Thyroid gland (tissue), 4 donors: ENCODE measurements around the gene RAB37. TPM values are rescaled to one million over a fixed set of nuclear protein-coding genes. Genes with fewer than 3 reads are reported as not detected.

Experiments
- DNase-seq, 2 donors: peaks; one replicate each; pipeline ENCODE4 v3.0.0-alpha.2; 2019
- H3K27ac ChIP-seq, 3 donors: fragments of 200-600 bp; sonication (generic); 1 replicate in 2 of 3; 2 replicates in 1 of 3; pipeline ENCODE4 v1.5.1; 2016 to 2019; ENCODE audit warnings: mild to moderate bottlenecking in 1 of 3, moderate library complexity in 1 of 3
- H3K27me3 ChIP-seq: fragments of 200-600 bp; sonication (generic); one replicate; pipeline ENCODE4 v1.5.1; 2019
- H3K36me3 ChIP-seq, 2 donors: fragments of 200-600 bp; sonication (generic); one replicate each; pipeline ENCODE4 v1.5.1; 2016 to 2019
- H3K4me1 ChIP-seq, 2 donors: fragments of 200-600 bp; sonication (generic); one replicate each; pipeline ENCODE4 v1.5.1; 2017 to 2019
- H3K4me3 ChIP-seq, 3 donors: fragments of 200-600 bp; sonication (generic); replicated peaks in 1 of 3; 1 replicate in 2 of 3; 2 replicates in 1 of 3; pipeline ENCODE4 v1.5.1; 2016; ENCODE audit warnings: mild to moderate bottlenecking in 1 of 3
- H3K9me3 ChIP-seq: fragments of 200-600 bp; sonication (generic); one replicate; pipeline ENCODE4 v1.5.1; 2017
- CTCF ChIP-seq, 6 experiments: fragments of 200-600 bp in 3 of 6; fragments of 450-650 bp in 3 of 6; sonication (generic) in 3 of 6; IDR thresholded peaks; one replicate each; pipeline ENCODE4 v1.5.1; 2016 to 2019; ENCODE audit warnings: antibody characterized with exemption in 6 of 6, mild to moderate bottlenecking in 2 of 6, inconsistent platforms in 1 of 6, moderate library complexity in 1 of 6
- POLR2A ChIP-seq, 2 donors: fragments of 450-650 bp; IDR thresholded peaks; one replicate each; pipeline ENCODE4 v1.6.1; 2017; ENCODE audit warnings: antibody characterized with exemption in 2 of 2, mild to moderate bottlenecking in 2 of 2, moderate library complexity in 1 of 2
- WGBS, 2 donors: methylation state at CpG; one replicate each; pipeline ENCODE4 v1.1.5; 2017; 5-methylcytosine and 5-hydroxymethylcytosine counted together
- intact Hi-C: fragments of 100-400 bp; cut with DNase I; formaldehyde crosslinking; loops from one replicate; pipeline ENCODE4 v1.15.1; 2023
- total RNA-seq, 4 donors: library from RNA; depleted of rRNA; stranded (reverse); fragments of >200 nt; gene quantifications; one replicate each; pipeline ENCODE4 v1.2.3, GENCODE V29; 2016

Gene RAB37
- total RNA-seq, 4 donors from 2014 or later: 0.33 to 1.8 (median 0.39) TPM

GRCh38 chr17:74778960-74779359, 41.9 kb downstream of the RAB37 start:
- intact Hi-C loops: no loop called here
- peaks cover 12 to 17% of the 10 kb centered on the region in 2 donors for H3K4me1 ChIP-seq
- DNase-seq: no peak

DNA sequence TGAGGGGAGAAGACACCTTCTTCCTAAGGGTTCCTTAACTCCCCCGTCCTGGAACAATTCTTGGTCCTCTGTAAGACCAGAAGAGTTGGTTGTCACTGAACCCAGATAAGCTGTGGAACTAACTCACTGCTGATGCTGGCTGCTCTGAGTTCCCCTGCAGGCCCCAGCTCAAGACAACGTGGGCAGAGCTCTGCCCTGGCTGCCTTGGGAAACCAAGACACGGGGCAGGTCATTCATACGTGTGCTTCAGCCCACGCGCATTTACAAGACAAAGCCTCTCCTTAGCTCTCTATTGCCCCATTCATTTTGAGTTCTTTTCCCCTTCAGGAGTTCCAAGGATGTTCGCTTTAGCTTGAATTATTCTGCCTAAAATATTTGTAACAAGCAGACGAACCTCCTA, 42.4 kb downstream of the RAB37 start:
- H3K36me3 ChIP-seq: no peaks in the 10 kb centered on the region
- H3K4me3 ChIP-seq: no peak overlapping the region
- 84 to 93% methylated on average over 8 of the region's 8 CpGs for WGBS, 2 donors
- no peak overlapping the region for H3K27ac ChIP-seq
- no peaks in the 10 kb centered on the region for H3K9me3 ChIP-seq
- H3K27me3 ChIP-seq: no peaks in the 10 kb centered on the region
- intact Hi-C loops: no loop called here
- H3K4me1 ChIP-seq: peaks cover 12 to 17% of the 10 kb centered on the region in 2 donors
- no peak for DNase-seq
- TF ChIP-seq POLR2A (IDR thresholded peaks at IDR 0.05): no peak
- TF ChIP-seq CTCF (IDR thresholded peaks at IDR 0.05): no peak

More at GRCh38 chr17:74778960-74779359, 41.9 kb downstream of the RAB37 start:
- H3K27me3 ChIP-seq: no peaks in the 10 kb centered on the region
- no peak overlapping the region for H3K27ac ChIP-seq
- WGBS, 2 donors: 77 to 79% methylated on average over 5 of the region's 5 CpGs
- no peak overlapping the region for H3K4me3 ChIP-seq
- H3K9me3 ChIP-seq: no peaks in the 10 kb centered on the region
- no peak for TF ChIP-seq CTCF (IDR thresholded peaks at IDR 0.05)
- no peak for TF ChIP-seq POLR2A (IDR thresholded peaks at IDR 0.05)
- no peaks in the 10 kb centered on the region for H3K36me3 ChIP-seq

DNA sequence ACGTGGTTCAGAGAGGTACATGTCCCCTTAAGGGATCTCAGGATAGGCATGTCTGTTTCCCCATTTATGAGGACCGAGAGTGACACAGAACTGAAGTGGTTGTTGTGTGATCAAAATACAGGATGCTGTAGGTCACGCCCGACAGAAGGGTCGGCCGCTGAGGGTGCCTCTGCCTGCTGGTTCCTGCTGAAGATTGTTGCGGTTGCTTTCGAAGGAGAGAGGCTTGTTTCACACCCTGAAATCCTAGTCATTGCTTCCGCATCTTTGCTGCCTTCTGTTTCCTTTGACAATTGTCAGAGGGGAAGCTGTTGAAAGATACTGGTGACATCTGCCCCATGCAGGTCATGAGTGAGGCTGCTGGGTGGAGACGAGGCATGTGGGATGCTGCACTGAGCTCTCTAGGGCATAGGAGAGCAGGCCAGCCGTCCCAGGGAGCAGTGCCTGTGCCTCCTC, 42.9 kb downstream of the RAB37 start:
- WGBS, 2 donors: 65 to 82% methylated on average over 11 of the region's 11 CpGs
- no peak overlapping the region for H3K27ac ChIP-seq
- intact Hi-C loops: no loop called here

GRCh38 chr17:74780443-74781238, 43.6 kb downstream of the RAB37 start:
- 71 to 73% methylated on average over 7 of the region's 7 CpGs for WGBS, 2 donors

More for the DNA sequence above, 42.9 kb downstream of the RAB37 start:
- no peak overlapping the region for H3K4me3 ChIP-seq
- no peaks in the 10 kb centered on the region for H3K9me3 ChIP-seq
- H3K36me3 ChIP-seq: no peaks in the 10 kb centered on the region
- TF ChIP-seq POLR2A (IDR thresholded peaks at IDR 0.05) (no peak), CTCF (IDR thresholded peaks at IDR 0.05) (no peak)
- peaks cover 11 to 17% of the 10 kb centered on the region in 2 donors for H3K4me1 ChIP-seq
- no peak for DNase-seq
- H3K27me3 ChIP-seq: no peaks in the 10 kb centered on the region

More at GRCh38 chr17:74780443-74781238, 43.6 kb downstream of the RAB37 start:
- Histone ChIP-seq H3K4me1 (peaks cover 9 to 16% of the 10 kb centered on the region in 2 donors), H3K36me3 (no peaks in the 10 kb centered on the region), H3K9me3 (no peaks in the 10 kb centered on the region), H3K27me3 (no peaks in the 10 kb centered on the region), H3K4me3 (no peak overlapping the region), H3K27ac (no peak overlapping the region)
- DNase-seq: no peak
- TF ChIP-seq POLR2A (IDR thresholded peaks at IDR 0.05) (no peak), CTCF (IDR thresholded peaks at IDR 0.05) (peak in 1 of 6 experiments; percentile 5)
- intact Hi-C loops: no loop called here
